Testis (tissue), 2 donors: ENCODE data around the gene TPO.

Source experiments
- CTCF ChIP-seq, 3 experiments: fragments of 450-650 bp in 2 of 3; fragments of 200-600 bp in 1 of 3; sonication (generic) in 1 of 3; IDR thresholded peaks; one replicate each; pipeline ENCODE4 v1.5.1; 2016 to 2019; ENCODE audit warnings: antibody characterized with exemption in 3 of 3, mild to moderate bottlenecking in 2 of 3, moderate library complexity in 1 of 3
- POLR2A ChIP-seq: fragments of 450-650 bp; IDR thresholded peaks from one replicate; pipeline ENCODE4 v1.6.1; 2017; ENCODE audit warnings: antibody characterized with exemption, mild to moderate bottlenecking, moderate library complexity

- TF ChIP-seq CTCF (IDR thresholded peaks at IDR 0.05) (no peak), POLR2A (no peak)
Observed at GRCh38 chr2:1427086-1427485, 13.8 kb downstream of the TPO start.
